ENCODE results near the gene CALB2.
A peak's percentile ranks its signal among the peaks of the same experiment; 100 is the strongest.
"Not testable (repeated sequence)": the region's sequence is repeated elsewhere in the genome, so short reads cannot be mapped to it uniquely, and the experiment has no call there.

Gene CALB2, protein sequence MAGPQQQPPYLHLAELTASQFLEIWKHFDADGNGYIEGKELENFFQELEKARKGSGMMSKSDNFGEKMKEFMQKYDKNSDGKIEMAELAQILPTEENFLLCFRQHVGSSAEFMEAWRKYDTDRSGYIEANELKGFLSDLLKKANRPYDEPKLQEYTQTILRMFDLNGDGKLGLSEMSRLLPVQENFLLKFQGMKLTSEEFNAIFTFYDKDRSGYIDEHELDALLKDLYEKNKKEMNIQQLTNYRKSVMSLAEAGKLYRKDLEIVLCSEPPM

DNA sequence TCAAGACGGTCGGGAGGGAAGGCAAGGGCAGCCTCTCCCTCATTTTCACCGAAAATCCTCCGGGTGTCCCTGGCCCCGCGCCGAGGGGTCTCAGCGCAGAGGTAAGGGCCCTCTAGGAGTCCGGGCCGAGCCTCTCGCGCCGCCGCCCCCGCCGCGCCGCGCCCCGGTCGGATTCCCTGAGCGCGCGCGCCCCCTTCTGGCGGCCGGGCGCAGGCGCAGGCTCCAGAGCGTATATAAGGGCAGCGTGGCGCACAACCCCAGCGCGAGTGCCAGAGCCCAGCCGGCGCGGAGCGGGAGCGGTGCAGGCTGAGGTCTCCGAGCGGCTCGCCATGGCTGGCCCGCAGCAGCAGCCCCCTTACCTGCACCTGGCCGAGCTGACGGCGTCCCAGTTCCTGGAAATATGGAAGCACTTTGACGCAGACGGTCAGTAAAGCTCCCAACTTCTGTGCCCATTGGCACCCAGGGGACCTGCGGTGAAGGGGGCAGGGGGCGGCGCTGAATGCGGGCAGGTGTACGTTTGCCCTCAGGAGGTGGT is at the start of gene CALB2:
CALB2 (plus strand) TSS at position 260 of the 535 bp plus-strand sequence; CDS start at position 330, 70 bp downstream.
- peak within 1 kb of the TSS; percentile 33 for H3K4me3 ChIP-seq (ENCODE audit: low read depth, low read length)
- TF ChIP-seq, protein P1, sequence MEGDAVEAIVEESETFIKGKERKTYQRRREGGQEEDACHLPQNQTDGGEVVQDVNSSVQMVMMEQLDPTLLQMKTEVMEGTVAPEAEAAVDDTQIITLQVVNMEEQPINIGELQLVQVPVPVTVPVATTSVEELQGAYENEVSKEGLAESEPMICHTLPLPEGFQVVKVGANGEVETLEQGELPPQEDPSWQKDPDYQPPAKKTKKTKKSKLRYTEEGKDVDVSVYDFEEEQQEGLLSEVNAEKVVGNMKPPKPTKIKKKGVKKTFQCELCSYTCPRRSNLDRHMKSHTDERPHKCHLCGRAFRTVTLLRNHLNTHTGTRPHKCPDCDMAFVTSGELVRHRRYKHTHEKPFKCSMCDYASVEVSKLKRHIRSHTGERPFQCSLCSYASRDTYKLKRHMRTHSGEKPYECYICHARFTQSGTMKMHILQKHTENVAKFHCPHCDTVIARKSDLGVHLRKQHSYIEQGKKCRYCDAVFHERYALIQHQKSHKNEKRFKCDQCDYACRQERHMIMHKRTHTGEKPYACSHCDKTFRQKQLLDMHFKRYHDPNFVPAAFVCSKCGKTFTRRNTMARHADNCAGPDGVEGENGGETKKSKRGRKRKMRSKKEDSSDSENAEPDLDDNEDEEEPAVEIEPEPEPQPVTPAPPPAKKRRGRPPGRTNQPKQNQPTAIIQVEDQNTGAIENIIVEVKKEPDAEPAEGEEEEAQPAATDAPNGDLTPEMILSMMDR (IDR thresholded peaks at IDR 0.05; ENCODE audit: low read depth, low read length), result peak; percentile 45

DNA sequence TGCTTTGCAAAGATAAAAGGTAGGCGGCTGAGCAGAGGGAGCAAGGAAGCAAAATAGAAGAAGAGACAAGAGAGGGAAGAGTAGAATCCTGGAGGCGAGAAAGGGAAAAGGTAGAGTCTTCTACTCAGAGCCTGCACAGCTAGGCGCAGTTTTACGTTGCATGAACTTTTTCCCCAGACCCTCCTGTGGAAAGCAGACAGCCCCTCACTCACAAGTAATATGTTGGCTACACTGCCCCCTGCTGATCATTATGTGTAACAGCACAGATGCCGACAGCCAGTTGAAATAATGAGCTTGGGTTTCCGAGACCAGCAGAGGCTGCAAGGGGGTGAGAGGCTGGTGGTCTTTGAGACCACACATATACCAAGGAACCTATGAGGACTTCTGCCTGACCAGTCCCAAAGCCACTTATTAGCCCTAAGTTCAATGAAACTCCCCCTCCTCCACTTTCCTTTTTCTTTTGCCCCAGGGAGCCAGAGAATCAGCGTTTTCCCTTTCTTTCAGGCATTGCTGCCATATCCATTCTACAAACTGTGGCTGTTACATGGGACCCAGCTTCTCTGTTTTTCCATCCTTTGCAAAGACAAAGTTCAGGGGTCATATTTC is 46.9 kb upstream of the CALB2 start:
- TF ChIP-seq, protein P1 (IDR thresholded peaks at IDR 0.05; ENCODE audit: low read depth, low read length), result peak; percentile 71
- no peak overlapping the region for H3K4me3 ChIP-seq (ENCODE audit: low read depth, low read length)

DNA sequence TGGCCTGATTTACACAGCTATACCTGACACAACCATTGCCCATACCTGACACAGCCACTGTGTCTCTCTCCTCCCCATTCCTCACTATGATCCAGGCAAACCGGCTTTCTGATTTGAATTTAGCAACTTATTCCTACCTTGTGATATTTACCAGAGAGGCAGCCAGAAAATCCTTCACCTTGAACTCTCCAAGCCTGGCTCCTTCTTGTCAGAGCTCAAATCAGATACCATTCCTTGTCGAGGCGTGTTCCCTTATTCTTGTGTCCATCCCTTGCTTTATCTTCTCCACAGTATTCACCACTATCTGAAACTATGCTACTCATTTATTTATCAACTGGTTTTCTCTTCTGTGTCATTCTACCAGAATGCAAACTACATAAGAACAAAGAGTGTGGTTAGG is 44.9 kb upstream of the CALB2 start:
- not testable (repeated sequence) for H3K4me3 ChIP-seq (ENCODE audit: low read depth, low read length)

DNA sequence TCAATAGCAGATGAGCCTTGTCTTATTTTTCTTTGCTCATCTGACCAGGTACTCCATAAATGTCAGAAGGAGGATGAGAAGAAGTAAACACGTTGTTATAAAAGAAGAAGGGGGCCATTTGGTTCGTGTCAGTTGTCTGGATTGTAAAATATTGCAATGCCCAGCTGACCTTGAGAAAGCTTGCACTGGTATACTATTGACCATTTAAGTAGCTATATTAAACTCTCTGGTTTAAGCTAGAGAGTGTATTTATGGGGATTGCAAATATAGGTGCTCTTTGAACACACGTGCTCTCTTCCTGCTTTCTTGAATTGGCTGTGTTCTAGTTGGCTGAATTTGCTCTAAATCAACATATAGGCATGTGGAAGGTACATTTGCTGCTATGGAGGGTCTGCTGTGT is 43.3 kb upstream of the CALB2 start:
- TF ChIP-seq, protein P1 (IDR thresholded peaks at IDR 0.05; ENCODE audit: low read depth, low read length), result no peak
- no peak overlapping the region for H3K4me3 ChIP-seq (ENCODE audit: low read depth, low read length)

DNA sequence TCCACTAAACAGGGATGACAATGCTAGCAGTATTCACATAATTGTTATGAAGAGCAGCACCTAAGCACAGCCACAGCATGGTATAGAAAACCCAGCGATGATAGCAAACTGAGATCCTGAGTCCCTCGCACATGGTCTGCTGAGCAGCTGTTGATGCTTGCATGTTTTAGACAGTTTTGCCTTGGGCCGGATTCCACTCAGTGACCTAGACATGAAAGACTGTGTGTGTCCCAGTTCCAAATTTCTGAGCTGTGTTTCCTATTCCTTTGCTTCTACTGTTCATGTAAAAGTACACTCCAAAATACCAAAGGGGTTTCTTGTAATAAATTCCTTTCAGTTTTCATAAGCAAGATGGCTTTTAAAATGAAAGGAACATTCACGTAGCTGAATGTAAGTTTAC is 38.5 kb upstream of the CALB2 start:
- TF ChIP-seq, protein P1 (IDR thresholded peaks at IDR 0.05; ENCODE audit: low read depth, low read length), result no peak
- H3K4me3 ChIP-seq (ENCODE audit: low read depth, low read length), result no peak overlapping the region

DNA sequence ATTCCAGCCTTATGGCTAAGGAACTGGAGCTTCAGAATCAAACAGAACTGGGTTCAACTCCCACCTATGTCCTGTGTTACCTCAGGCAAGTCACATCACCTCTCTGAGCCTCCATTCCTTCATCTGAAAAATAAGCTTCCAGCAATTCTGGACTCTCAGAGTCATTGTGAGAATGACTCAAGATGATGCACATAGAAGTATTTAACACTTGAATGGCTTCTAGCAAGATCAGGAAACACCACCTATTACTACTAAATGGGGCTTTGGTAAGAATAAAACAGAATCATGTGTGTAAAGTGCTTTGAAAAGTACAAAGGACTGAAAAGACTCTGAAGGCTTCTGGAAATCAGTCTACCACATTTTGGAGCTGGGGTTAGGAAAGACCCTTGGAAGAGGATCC is 30.8 kb upstream of the CALB2 start:
- no peak overlapping the region for H3K4me3 ChIP-seq (ENCODE audit: low read depth, low read length)
- TF ChIP-seq, protein P1 (IDR thresholded peaks at IDR 0.05; ENCODE audit: low read depth, low read length), result no peak

DNA sequence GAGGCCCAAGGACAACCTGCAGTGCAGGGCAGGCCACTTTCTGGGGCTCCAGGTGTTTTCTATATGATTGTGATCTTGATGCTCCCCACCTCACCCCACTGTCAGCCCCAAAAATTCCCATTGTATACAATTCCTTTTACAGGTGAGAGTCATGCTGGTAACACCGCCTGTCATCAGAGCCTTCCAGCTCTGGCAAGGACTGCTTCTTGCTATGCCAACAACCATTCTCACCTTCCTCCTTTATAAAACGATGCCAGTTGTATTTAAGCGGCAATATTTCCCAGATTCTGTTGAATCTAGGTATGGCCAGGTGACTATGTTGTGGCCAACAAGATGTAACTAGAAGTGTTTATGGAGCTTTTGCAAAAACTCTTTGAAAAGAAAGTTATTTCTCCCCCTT is 30.4 kb upstream of the CALB2 start:
- TF ChIP-seq, protein P1 (IDR thresholded peaks at IDR 0.05; ENCODE audit: low read depth, low read length), result no peak
- no peak overlapping the region for H3K4me3 ChIP-seq (ENCODE audit: low read depth, low read length)
